Body of pancreas (tissue), 4 donors: Measurements from ENCODE around the gene CTNND2. TPM values are rescaled to one million over a fixed set of nuclear protein-coding genes. Genes with fewer than 3 reads are reported as not detected.

Experiments
- ATAC-seq: fragments of 150-250 bp; one replicate; pipeline ENCODE4 v1.9.1; 2016
- DNase-seq, 4 donors: peaks; one replicate each; pipeline ENCODE4 v3.0.0-alpha.2; 2019
- H3K27ac ChIP-seq, 4 donors: fragments of 200-600 bp; sonication (generic); 1 replicate in 3 of 4; 2 replicates in 1 of 4; pipeline versions ENCODE4 v1.5.1 to v1.6.1; 2016 to 2019; ENCODE audit warnings: mild to moderate bottlenecking in 1 of 4, mixed read lengths in 1 of 4, moderate library complexity in 1 of 4
- H3K27me3 ChIP-seq, 2 donors: fragments of 200-600 bp; sonication (generic); one replicate each; pipeline ENCODE4 v1.6.0; 2016; ENCODE audit warnings: mild to moderate bottlenecking in 1 of 2
- H3K36me3 ChIP-seq, 2 donors: fragments of 200-600 bp; sonication (generic); replicated peaks in 1 of 2; 2 replicates each; pipeline ENCODE4 v1.5.1; 2016; ENCODE audit warnings: low read depth in 2 of 2; ENCODE audit not compliant: insufficient read depth in 1 of 2
- H3K4me1 ChIP-seq: fragments of 200-600 bp; sonication (generic); one replicate; pipeline ENCODE4 v1.6.0; 2016
- H3K4me3 ChIP-seq, 2 donors: fragments of 200-600 bp; sonication (generic); 1 replicate in 1 of 2; 2 replicates in 1 of 2; pipeline ENCODE4 v1.5.1; 2016 to 2019
- H3K9me3 ChIP-seq, 3 donors: fragments of 200-600 bp; sonication (generic); 1 replicate in 2 of 3; 2 replicates in 1 of 3; pipeline ENCODE4 v1.5.1; 2016
- CTCF ChIP-seq, 7 experiments: fragments of 450-650 bp in 4 of 7; fragments of 200-600 bp in 3 of 7; sonication (generic) in 3 of 7; IDR thresholded peaks; one replicate each; pipeline ENCODE4 v1.5.1; 2016 to 2019; ENCODE audit warnings: antibody characterized with exemption in 7 of 7
- POLR2A ChIP-seq, 3 donors: fragments of 450-650 bp; IDR thresholded peaks; one replicate each; pipeline ENCODE4 v1.6.1; 2016; ENCODE audit warnings: antibody characterized with exemption in 3 of 3, mild to moderate bottlenecking in 2 of 3
- WGBS, 2 donors: methylation state at CpG; one replicate each; pipeline ENCODE4 v1.1.5; 2017; 5-methylcytosine and 5-hydroxymethylcytosine counted together
- intact Hi-C: fragments of 100-400 bp; cut with DNase I; formaldehyde crosslinking; loops from one replicate; pipeline ENCODE4 v1.15.1; 2023
- total RNA-seq, 2 donors: library from RNA; depleted of rRNA; stranded (reverse); fragments of >200 nt; gene quantifications; one replicate each; pipeline ENCODE4 v1.1.0, GENCODE V29; 2016

CTNND2 gene
- total RNA-seq, 2 donors from 2014 or later = 21.0 to 82.4 TPM

GRCh38 chr5:11044581-11044980 is 859.7 kb downstream of the CTNND2 start:
- no peaks in the 10 kb centered on the region for H3K27me3 ChIP-seq
- TF ChIP-seq POLR2A (IDR thresholded peaks at IDR 0.05) = no peak
- no peak for TF ChIP-seq CTCF (IDR thresholded peaks at IDR 0.05)
- no peaks in the 10 kb centered on the region for H3K36me3 ChIP-seq
- no peak overlapping the region for H3K27ac ChIP-seq
- no peak overlapping the region for H3K4me3 ChIP-seq
- intact Hi-C loops = no loop called here
- no peak for DNase-seq
- H3K4me1 ChIP-seq = no peaks in the 10 kb centered on the region
- H3K9me3 ChIP-seq = no peaks in the 10 kb centered on the region
- ATAC-seq = no peak

GRCh38 chr5:11043881-11044280 is 860.4 kb downstream of the CTNND2 start:
- no peaks in the 10 kb centered on the region for H3K27me3 ChIP-seq
- no peak for DNase-seq
- TF ChIP-seq POLR2A (IDR thresholded peaks at IDR 0.05) = no peak
- no peak for TF ChIP-seq CTCF (IDR thresholded peaks at IDR 0.05)
- no peaks in the 10 kb centered on the region for H3K36me3 ChIP-seq
- H3K27ac ChIP-seq = no peak overlapping the region
- no peak overlapping the region for H3K4me3 ChIP-seq
- 87 to 91% methylated on average over 5 of the region's 5 CpGs for WGBS, 2 donors
- intact Hi-C loops = no loop called here
- no peak for ATAC-seq
- peaks cover 7% of the 10 kb centered on the region for H3K4me1 ChIP-seq
- no peaks in the 10 kb centered on the region for H3K9me3 ChIP-seq

GRCh38 chr5:11040345-11040744 is 863.9 kb downstream of the CTNND2 start:
- DNase-seq = no peak
- intact Hi-C loops = no loop called here
- H3K9me3 ChIP-seq = no peaks in the 10 kb centered on the region

GRCh38 chr5:11038772-11039171 is 865.5 kb downstream of the CTNND2 start:
- WGBS, 2 donors = 47 to 54% methylated on average over 3 of the region's 3 CpGs
- Histone ChIP-seq H3K27me3 (no peaks in the 10 kb centered on the region), H3K4me3 (no peak overlapping the region), H3K27ac (no peak overlapping the region), H3K9me3 (no peaks in the 10 kb centered on the region), H3K4me1 (peaks cover 15% of the 10 kb centered on the region), H3K36me3 (no peaks in the 10 kb centered on the region)
- DNase-seq = no peak
- no peak for ATAC-seq
- intact Hi-C loops = no loop called here
- TF ChIP-seq CTCF (IDR thresholded peaks at IDR 0.05) = no peak
- TF ChIP-seq POLR2A (IDR thresholded peaks at IDR 0.05) = no peak

More at GRCh38 chr5:11040345-11040744, 863.9 kb downstream of the CTNND2 start:
- Histone ChIP-seq H3K4me1 (peaks cover 15% of the 10 kb centered on the region), H3K27ac (no peak overlapping the region), H3K27me3 (no peaks in the 10 kb centered on the region), H3K4me3 (no peak overlapping the region), H3K36me3 (no peaks in the 10 kb centered on the region)
- no peak for ATAC-seq
- WGBS, 2 donors = 83 to 94% methylated on average over 1 of the region's 1 CpG
- no peak for TF ChIP-seq CTCF (IDR thresholded peaks at IDR 0.05)
- TF ChIP-seq POLR2A (IDR thresholded peaks at IDR 0.05) = no peak

- Histone ChIP-seq H3K27ac (no peak overlapping the region), H3K27me3 (no peaks in the 10 kb centered on the region), H3K4me1 (peaks cover 15% of the 10 kb centered on the region), H3K36me3 (no peaks in the 10 kb centered on the region), H3K4me3 (no peak overlapping the region), H3K9me3 (no peaks in the 10 kb centered on the region)
- no peak for DNase-seq
- TF ChIP-seq CTCF (IDR thresholded peaks at IDR 0.05) = no peak
- no peak for ATAC-seq
- intact Hi-C loops = no loop called here
- 78 to 100% methylated on average over 2 of the region's 2 CpGs for WGBS, 2 donors
These were observed 866.3 kb downstream of the CTNND2 start for GRCh38 chr5:11037941-11038340.
